ENCODE data around the gene KDELR3. TPM values are rescaled to one million over a fixed set of nuclear protein-coding genes. Genes with fewer than 3 reads are reported as not detected.
"Not testable (repeated sequence)": the region's sequence is repeated elsewhere in the genome, so short reads cannot be mapped to it uniquely, and the experiment has no call there.

Gene KDELR3
- total RNA-seq, 1 donor from 2014 or later, result 127 TPM

DNA sequence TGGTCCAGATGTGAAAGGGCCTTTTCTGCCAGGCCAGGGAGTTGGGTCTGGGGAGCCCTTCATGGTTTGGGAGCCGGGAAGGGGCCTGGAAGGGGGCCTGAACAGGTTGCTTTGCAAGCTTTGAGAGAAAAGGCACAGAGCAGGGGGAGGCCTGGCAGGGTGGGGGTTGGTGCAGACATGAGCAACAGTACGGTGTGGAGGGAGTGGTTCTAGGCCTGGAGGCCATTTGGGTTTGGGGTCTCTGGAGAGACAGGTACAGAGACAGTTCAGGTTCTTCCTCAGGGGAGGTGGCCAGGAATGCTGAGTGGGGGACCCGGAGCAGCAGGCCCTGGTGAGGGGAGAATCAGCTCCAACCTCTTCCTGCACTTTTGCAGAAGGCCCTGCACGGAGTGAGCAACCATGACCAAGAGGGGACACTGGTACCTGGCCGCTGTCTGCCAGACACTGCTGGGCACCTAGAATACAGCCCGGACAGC, 1.4 kb downstream of the KDELR3 start:
- Mint-ChIP-seq H3K27me3 (ENCODE audit: low read depth) (no peaks in the 10 kb centered on the region), H3K4me3 (ENCODE audit: unreplicated experiment) (peak overlapping the region; percentile 81), H3K9me3 (ENCODE audit: low read depth) (no peaks in the 10 kb centered on the region), H3K4me1 (ENCODE audit: low read depth) (peaks cover 44% of the 10 kb centered on the region), H3K36me3 (ENCODE audit: low read depth) (peaks cover 6% of the 10 kb centered on the region), H3K27ac (ENCODE audit: unreplicated experiment) (peak overlapping the region; percentile 71)
- TF ChIP-seq, protein P1, sequence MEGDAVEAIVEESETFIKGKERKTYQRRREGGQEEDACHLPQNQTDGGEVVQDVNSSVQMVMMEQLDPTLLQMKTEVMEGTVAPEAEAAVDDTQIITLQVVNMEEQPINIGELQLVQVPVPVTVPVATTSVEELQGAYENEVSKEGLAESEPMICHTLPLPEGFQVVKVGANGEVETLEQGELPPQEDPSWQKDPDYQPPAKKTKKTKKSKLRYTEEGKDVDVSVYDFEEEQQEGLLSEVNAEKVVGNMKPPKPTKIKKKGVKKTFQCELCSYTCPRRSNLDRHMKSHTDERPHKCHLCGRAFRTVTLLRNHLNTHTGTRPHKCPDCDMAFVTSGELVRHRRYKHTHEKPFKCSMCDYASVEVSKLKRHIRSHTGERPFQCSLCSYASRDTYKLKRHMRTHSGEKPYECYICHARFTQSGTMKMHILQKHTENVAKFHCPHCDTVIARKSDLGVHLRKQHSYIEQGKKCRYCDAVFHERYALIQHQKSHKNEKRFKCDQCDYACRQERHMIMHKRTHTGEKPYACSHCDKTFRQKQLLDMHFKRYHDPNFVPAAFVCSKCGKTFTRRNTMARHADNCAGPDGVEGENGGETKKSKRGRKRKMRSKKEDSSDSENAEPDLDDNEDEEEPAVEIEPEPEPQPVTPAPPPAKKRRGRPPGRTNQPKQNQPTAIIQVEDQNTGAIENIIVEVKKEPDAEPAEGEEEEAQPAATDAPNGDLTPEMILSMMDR (IDR thresholded peaks at IDR 0.05), result no peak
- DNase-seq (ENCODE audit: low spot score), result no peak

DNA sequence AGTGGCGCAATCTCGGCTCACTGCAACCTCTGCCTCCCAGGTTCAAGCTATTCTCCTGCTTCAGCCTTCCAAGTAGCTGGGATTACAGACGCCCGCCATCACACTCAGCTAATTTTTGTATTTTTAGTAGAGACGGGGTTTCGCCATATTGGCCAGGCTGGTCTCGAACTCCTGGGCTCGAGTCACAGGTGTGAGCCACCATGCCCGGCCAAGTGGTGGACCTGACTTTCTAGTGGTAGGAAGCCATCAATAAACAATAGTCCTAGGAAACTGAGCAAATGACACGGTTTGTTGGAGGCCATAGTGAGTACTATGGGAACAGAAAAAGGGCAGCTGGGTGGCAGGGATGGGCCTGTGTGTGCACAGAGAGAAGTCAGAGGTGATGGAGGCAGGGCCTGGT, 2.3 kb downstream of the KDELR3 start:
- not testable (repeated sequence) for H3K27ac Mint-ChIP-seq (ENCODE audit: unreplicated experiment); DNase-seq (ENCODE audit: low spot score); H3K36me3 Mint-ChIP-seq (ENCODE audit: low read depth); H3K27me3 Mint-ChIP-seq (ENCODE audit: low read depth); H3K9me3 Mint-ChIP-seq (ENCODE audit: low read depth)
- Mint-ChIP-seq H3K4me1 (ENCODE audit: low read depth) (peaks cover 45% of the 10 kb centered on the region), H3K4me3 (ENCODE audit: unreplicated experiment) (peak overlapping the region; percentile 25)

DNA sequence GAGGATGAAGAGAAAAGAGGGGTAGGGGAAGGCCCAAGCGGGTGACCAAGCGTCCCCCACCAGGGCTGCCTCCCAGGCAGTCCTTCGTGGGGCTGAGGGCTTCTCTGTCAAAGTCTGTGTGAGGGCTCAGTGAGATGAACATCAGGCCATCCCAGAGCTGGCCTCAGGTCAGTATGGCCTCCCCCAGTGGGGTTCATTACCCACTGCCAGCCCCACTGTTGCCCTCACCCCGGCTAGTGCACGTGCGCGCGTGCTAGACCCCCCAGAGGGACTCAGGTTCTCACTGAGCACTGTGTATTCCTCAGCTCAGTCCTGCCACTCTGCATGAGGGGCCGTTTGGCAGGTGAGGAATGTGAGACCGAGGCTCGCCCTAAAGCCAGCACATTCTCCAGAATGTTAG, 3.3 kb downstream of the KDELR3 start:
- H3K27ac Mint-ChIP-seq (ENCODE audit: unreplicated experiment), result peak overlapping the region; percentile 49
- H3K4me3 Mint-ChIP-seq (ENCODE audit: unreplicated experiment), result no peak overlapping the region
- no peaks in the 10 kb centered on the region for H3K27me3 Mint-ChIP-seq (ENCODE audit: low read depth)
- peaks cover 43% of the 10 kb centered on the region for H3K4me1 Mint-ChIP-seq (ENCODE audit: low read depth)
- no peak for DNase-seq (ENCODE audit: low spot score)
- TF ChIP-seq, protein P1 (IDR thresholded peaks at IDR 0.05), result no peak
- H3K9me3 Mint-ChIP-seq (ENCODE audit: low read depth), result no peaks in the 10 kb centered on the region
- peaks cover 7% of the 10 kb centered on the region for H3K36me3 Mint-ChIP-seq (ENCODE audit: low read depth)

DNA sequence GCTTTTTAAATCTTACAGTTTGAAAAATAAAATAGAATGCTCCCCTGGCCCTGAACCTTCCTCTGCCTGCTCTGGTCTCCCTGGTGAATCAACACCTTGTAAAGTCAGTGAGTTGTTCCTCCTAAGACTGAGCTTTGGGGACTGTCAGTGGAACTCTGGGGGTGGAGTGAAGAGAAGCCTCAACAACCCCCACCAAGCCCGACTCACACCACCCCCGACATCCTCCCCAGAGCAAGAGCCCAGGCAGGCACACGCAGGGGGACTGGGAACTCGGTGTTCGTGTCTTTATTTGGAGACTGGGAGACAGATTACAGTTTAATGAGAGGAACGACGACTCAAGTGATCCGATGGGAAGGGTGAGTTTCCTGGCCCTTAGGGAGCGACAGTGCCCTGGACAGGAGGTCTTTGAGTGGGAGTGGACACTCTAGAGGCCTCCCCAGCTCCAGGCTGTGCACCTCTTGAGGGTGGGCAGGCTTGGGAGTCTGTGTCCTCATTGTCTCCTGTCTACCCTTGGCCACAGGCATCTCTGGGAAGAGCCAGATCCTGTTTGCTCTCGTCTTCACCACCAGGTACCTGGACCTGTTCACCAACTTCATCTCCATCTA, 6.2 kb downstream of the KDELR3 start:
- DNase-seq (ENCODE audit: low spot score), result no peak
- H3K27me3 Mint-ChIP-seq (ENCODE audit: low read depth), result no peaks in the 10 kb centered on the region
- peak overlapping the region; percentile 77 for H3K27ac Mint-ChIP-seq (ENCODE audit: unreplicated experiment)
- peaks cover 14% of the 10 kb centered on the region for H3K36me3 Mint-ChIP-seq (ENCODE audit: low read depth)
- TF ChIP-seq, protein P1 (IDR thresholded peaks at IDR 0.05), result no peak
- no peaks in the 10 kb centered on the region for H3K9me3 Mint-ChIP-seq (ENCODE audit: low read depth)
- peaks cover 33% of the 10 kb centered on the region for H3K4me1 Mint-ChIP-seq (ENCODE audit: low read depth)
- H3K4me3 Mint-ChIP-seq (ENCODE audit: unreplicated experiment), result no peak overlapping the region

DNA sequence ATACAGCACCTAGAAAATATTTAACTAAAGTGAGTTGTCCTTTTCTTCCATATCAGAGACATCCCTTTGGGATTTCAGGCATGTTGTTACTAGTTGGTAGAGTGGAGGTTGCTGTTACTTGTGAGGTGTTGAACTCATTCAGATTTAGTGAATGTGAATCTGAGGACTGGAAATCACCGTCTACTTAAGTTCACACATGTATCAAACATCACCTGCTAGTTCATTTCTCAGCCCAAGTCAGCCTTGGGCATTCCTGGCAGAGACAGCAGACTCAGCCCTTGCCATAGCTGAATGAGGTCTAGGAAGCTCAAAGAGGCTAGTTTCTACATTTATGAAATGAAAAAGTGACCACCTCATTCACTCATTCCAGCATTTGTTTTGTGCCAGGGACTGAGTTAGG, 9.7 kb downstream of the KDELR3 start:
- TF ChIP-seq, protein P1 (IDR thresholded peaks at IDR 0.05), result no peak
- peaks cover 26% of the 10 kb centered on the region for H3K36me3 Mint-ChIP-seq (ENCODE audit: low read depth)
- H3K27ac Mint-ChIP-seq (ENCODE audit: unreplicated experiment), result peak overlapping the region; percentile 50
- no peak overlapping the region for H3K4me3 Mint-ChIP-seq (ENCODE audit: unreplicated experiment)
- H3K9me3 Mint-ChIP-seq (ENCODE audit: low read depth), result no peaks in the 10 kb centered on the region
- H3K27me3 Mint-ChIP-seq (ENCODE audit: low read depth), result no peaks in the 10 kb centered on the region
- DNase-seq (ENCODE audit: low spot score), result no peak
- H3K4me1 Mint-ChIP-seq (ENCODE audit: low read depth), result peaks cover 36% of the 10 kb centered on the region

All from chondrocyte (in vitro differentiated cells).